HG03460 (cell line): ENCODE measurements around the gene ITPKB.
A peak's percentile ranks its signal among the peaks of the same experiment; 100 is the strongest.
"Not testable (repeated sequence)": the region's sequence is repeated elsewhere in the genome, so short reads cannot be mapped to it uniquely, and the experiment has no call there.

Experiments
- ATAC-seq: cut with Tn5 transposase; IDR thresholded peaks from one replicate; pipeline ENCODE4 v1.9.1; 2021; ENCODE audit not compliant: unreplicated experiment

ITPKB gene

GRCh38 chr1:226738995-226739695, at the start of gene ITPKB:
TSS of gene ITPKB (minus strand) at chr1:226739282. CDS start at chr1:226737458, 1,824 bp downstream.
- ATAC-seq = peak; percentile 33

- no peak for ATAC-seq
These were observed 48.6 kb upstream of the ITPKB start for GRCh38 chr1:226787638-226788037.

GRCh38 chr1:226787071-226787470, 48.0 kb upstream of the ITPKB start:
- ATAC-seq = no peak

GRCh38 chr1:226786550-226786949, 47.5 kb upstream of the ITPKB start:
- peak; percentile 79 for ATAC-seq

GRCh38 chr1:226785805-226786204, 46.7 kb upstream of the ITPKB start:
- ATAC-seq = no peak

- no peak for ATAC-seq
These were observed 45.3 kb upstream of the ITPKB start for GRCh38 chr1:226784081-226785049.

- no peak for ATAC-seq
These were observed 43.9 kb upstream of the ITPKB start for GRCh38 chr1:226782845-226783601.

- ATAC-seq = no peak
These were observed 43.0 kb upstream of the ITPKB start for GRCh38 chr1:226781937-226782609.

- no peak for ATAC-seq
These were observed 40.5 kb upstream of the ITPKB start for GRCh38 chr1:226779561-226779960.

GRCh38 chr1:226778657-226779058, 39.6 kb upstream of the ITPKB start:
- no peak for ATAC-seq

GRCh38 chr1:226776975-226777374, 37.9 kb upstream of the ITPKB start:
- ATAC-seq = no peak

GRCh38 chr1:226776066-226776465, 37.0 kb upstream of the ITPKB start:
- no peak for ATAC-seq

GRCh38 chr1:226772446-226773139, 33.5 kb upstream of the ITPKB start:
- peak; percentile 54 for ATAC-seq

GRCh38 chr1:226767170-226767569, 28.1 kb upstream of the ITPKB start:
- ATAC-seq = not testable (repeated sequence)

- ATAC-seq = no peak
These were observed 27.5 kb upstream of the ITPKB start for GRCh38 chr1:226766565-226766964.

GRCh38 chr1:226764533-226764932, 25.5 kb upstream of the ITPKB start:
- ATAC-seq = peak; percentile 85

GRCh38 chr1:226763905-226764264, 24.8 kb upstream of the ITPKB start:
- ATAC-seq = no peak

- no peak for ATAC-seq
These were observed 24.2 kb upstream of the ITPKB start for GRCh38 chr1:226762988-226763904.

GRCh38 chr1:226762055-226762454, 23.0 kb upstream of the ITPKB start:
- ATAC-seq = no peak
